HG02623 (cell line): ENCODE results near the gene CIITA.
"Not testable (repeated sequence)": the region's sequence is repeated elsewhere in the genome, so short reads cannot be mapped to it uniquely, and the experiment has no call there.

Experiments used
- ATAC-seq: cut with Tn5 transposase; IDR thresholded peaks from one replicate; pipeline ENCODE4 v1.9.1; 2021; ENCODE audit warnings: moderate library complexity; ENCODE audit not compliant: unreplicated experiment

The CIITA gene

DNA sequence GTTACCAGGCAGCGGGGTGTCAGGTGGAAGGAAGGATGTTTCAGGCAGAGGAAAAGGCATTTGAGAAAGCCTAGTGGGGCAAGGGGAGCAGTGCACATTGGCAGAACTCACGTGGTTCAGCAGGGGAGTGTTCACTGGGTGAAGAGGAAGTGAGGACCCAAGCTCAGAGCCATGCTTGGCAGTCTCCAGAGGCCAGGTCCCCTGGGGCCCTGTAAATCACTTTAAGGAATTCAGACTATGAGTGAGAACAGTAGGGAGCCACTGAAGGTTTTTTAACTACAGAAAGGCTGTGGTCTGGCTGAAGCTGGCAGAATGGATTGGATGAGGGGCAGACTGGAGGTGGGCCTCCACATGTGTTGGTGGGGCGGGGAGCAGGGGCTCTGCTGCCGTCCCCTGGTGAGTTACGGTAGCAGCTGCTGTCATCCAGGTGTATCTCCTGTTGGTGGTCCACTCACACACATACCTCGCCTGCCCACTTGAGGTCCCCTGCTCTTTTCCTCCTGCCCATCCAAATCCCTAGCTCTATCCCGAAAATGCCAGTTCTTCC lies 72.5 kb downstream of the CIITA start:
- peak; percentile 55 for ATAC-seq

DNA sequence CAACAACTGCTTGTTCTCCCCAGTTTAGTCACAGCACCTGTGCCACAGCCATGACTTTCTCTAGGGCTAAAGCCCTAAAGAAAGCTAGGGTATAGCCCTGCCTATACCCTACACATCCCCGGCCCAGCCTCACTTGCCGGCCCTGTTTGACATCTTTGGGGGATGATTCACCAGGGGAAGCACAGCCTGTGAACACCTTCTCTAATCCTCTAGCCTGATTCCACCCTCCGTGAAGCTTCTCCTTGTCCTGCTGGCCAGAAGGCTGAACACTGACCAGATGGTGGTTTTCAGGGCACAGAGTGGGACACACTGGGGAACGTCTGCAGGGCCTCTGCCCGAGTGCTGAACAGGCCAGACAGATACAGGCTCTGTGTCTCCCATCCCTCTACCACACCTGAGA lies 73.4 kb downstream of the CIITA start:
- no peak for ATAC-seq

DNA sequence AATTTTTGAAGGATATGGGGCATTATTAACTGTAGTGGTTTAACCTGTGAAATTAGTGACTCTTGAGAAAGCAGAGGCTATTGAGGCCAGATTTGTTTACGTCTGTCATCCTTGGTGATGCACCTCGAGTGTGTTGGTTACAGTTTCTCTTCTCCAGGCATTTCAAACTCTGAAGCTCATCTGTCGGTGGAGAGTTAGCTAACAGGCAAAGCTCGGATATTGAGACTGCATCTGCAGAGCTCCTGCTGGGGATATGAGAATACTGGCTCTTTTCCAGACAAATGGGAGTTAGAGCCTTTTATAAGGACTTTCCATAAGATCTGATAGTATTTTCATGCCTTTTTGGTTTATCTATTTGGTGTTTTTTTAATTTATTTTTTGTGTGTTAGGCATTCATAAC lies 74.0 kb downstream of the CIITA start:
- ATAC-seq = no peak

DNA sequence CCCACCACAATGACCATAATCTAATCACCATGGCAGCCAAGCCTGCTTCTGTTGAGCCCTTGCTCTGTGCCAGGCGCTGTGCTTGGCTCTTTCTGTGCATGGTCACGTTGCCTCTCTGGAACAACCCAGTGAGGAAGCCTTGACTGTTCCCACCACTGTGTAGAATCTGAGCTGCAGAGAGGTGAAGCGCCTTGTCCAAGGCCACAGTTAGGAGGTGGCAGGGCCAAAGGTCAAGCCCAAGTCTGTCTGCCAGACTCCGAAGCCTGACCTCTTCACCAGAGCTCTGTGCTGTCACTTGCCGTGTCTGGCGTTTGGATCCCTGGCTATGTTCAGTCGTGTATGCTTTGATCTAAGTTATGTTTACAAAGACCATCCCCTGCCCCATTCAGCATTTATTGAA lies 77.9 kb downstream of the CIITA start:
- no peak for ATAC-seq

DNA sequence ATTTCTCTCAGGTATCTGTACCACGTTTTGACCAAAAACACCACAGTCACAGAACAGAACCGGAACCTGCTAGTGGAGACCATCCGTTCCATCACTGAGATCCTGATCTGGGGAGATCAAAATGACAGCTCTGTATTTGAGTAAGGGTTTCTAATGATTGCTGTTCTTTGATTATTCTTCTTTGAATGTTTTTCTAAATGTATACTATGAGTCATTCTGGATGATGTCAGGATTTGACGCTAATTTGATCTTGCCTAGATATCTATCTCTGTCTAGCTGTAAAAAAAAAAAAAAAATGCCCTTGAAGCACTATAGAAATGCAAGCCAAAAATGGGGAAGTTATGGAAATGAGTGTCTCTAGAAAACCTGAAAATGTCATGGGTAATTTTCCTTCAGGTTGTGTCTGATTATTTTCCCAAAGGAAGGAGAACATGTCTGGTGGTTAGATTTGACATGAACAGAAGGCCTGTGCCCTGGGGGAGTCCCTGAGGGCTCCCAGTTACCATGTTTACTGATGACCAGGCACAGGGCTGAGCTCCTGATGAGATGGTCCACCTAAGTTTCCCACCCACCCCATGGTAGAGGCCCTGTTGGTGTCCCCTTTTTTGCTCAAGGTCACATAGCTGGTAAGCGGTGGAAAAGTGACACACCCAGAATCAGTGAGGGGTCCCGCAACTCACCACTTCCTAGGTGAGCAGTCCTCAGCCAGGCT lies 80.9 kb downstream of the CIITA start:
- no peak for ATAC-seq

DNA sequence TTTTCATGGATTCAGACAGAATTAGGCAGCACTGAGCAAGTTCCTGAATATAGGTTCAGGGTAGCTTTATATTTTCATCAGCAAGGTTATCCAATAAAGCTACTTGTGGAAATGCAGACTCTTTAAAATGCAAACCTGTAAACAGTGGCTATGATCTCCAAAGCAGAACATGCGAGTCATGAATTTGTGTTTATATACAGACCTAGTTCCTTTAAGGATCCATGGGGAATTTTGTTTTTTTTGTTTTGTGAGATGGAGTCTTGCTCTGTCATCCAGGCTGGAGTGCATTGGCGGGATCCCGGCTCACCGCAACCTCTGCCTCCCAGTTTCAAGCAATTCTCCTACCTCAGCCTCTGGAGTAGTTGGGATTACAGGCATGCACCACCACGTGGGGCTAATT lies 82.2 kb downstream of the CIITA start:
- no peak for ATAC-seq

DNA sequence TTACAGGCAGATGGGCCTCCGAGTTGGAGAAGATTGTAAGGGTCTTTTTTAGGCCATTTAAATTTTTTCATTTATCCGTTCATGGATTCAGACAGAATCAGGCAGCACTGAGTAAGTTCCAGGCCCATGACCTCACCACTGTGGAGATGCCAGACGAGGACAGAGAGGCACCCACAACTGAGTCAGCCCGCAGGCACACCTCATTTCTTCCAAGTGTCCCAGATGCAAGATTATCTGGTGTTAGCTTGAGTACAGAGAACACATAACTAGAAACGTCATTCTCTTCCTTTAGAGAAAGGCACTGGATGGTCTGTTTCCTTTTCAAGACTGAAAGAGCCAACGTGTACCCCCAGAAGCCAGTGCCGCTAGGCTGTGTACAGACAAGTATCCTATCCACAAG lies 84.2 kb downstream of the CIITA start:
- no peak for ATAC-seq

DNA sequence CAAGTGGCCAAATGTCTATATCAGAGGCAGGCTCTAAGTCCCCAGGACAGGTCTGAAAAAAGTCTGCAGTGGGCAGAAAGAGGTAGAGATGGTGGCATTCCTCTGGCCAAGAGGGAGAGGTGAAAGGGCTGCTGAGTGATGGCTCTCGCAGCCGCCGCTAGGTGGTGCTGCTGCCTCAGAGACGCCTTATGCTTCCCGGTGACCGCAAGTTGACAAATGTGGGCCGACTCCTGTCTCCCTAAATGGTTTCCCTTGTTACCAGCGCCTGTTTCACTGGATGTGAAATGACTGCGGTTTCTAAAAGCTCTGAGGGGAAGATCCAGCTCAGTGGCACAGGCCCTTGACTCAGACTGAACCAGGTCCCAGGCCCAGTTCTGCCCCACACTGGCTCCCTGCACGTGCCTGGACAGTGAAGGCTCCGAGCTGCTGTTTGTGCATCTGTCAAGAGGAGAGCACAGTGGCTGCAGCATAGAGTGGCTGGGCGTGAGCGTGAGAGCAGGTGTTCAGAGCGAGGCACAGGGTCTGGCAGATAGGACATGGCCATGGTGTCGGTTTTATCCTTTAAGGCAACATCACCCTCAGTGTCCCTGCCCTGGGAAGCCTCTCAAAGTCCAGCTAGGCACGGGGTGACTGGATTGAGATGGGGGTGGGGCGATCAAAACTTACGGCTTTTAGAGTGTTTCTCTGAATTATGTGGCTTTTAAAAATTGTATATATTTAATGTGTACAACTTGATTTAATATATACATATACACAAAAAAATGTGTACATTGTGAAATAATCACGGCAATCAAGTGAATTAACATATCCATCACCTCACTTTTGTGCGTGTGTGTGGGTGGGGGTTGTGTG lies 87.3 kb downstream of the CIITA start:
- ATAC-seq = no peak

DNA sequence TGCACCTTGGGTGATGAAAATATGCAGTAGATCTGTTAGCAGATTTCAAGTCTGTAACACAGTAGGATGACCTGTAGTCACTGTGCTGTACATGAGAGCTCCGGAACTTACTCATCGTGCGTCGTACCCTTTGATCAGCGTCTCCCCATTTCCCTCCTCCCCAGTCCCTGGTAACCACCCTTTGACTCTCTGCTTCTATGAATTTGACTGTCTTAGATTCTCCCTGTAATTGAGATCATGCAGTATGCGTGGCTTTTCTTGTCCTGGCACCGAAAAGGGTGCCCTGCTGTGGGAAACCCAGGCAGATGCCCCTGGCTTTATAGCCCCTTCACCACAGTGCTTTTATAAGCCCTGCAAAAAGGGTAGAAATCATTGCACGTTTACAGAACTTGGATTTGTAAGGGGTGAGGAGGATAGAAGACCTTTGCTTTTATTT lies 87.9 kb downstream of the CIITA start:
- ATAC-seq = peak; percentile 44

DNA sequence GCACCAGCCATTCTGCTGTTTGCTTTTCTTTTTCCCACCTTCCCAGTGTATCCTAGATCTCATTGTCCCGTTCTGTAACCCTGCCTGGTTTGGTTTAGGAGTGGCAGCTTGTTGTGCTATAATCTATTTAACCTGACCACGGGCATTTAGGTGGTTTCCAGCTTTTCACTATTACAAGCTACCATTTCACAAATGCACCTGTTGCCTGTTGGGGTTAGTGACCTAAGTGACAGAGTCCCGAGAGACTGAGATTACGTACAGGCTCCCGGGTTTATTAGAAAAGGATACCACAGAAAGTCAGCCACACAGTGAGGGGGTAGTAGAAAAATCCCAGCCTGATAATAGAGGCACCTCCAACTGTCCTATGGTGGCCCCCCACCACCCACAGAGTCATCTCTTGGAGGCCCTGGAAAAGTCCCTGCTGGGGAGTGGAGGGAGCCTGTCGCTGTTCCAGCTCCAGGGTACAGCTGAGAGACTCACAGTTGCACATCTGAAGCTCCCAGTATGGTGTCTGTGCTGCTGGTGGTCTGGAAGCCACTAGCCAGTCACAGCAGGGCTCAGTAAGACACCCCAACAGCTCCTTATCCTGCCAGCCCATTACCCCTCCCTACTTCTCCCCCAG lies 88.5 kb downstream of the CIITA start:
- ATAC-seq = peak; percentile 59

DNA sequence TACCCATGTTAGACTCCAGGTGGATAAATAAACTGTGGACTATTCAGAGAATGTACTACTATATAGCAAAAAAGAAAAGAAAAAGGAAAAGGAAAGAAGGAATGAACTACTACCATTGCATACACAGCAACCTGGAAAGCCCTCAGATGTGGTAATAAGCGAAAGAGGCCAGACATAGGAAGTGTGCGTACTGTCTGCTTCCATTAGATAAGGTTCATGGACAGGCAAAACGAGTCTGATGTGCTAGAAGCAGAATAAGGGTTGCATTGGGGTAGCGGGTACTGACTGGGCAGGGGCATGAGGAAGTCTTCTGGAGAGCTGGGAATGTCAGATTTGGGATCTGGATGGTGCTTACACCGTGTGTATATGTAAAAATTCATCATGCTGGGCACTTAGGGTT lies 89.1 kb downstream of the CIITA start:
- no peak for ATAC-seq

DNA sequence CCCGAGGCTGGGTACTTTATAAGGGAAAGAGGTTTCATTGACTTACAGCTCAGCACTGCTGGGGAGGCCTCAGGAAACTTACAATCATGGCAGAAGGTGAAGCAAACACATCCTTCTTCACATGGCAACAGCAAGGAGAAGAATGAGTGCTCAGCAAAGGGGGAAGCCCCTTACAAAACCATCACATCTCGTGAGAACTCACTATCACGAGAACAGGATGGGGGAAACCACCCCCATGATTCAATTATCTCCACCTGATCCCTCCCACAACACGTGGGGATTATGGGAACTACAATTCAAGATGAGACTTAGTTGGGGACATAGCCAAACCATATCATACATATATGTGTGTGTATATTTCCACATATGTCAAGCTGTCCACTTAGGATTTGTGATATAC lies 89.6 kb downstream of the CIITA start:
- not testable (repeated sequence) for ATAC-seq

DNA sequence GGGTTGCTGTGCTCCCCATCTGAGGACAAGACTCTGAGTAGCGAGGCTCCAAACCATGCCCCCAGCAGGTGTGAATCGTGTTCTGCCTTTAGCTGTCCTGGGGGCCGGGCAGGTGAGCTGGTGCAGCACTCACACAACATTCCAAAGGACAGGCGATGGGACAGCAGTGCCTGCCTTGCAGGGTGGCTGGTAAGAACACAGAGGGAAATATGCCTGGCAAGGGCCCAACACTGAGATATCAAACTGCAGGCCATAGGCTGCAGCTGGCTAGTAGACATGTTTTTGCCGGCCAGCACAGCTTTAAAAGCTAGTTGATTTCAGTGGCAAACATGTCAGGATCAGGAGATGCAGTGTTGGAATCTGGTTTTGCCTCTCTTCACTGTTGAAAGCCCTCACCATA lies 91.0 kb downstream of the CIITA start:
- ATAC-seq = no peak

DNA sequence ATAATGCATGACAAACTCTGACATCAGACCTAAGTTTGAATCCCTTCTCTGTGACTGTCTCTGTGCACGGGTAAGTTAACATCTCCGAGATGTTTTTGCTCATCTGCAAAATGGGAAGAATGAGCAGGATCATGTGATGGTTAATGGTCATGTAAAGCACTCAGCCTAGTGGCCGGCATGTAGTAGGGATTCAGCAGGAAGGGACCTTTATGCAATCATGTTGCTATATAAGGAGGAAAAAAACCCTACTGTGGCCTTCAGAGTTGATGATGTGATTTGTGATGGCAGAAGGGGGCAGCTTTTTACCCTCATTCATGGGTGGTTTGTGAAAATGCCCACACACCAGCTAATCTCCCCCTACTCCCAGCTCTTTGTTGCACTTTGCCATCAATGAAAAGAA lies 91.5 kb downstream of the CIITA start:
- ATAC-seq = no peak

DNA sequence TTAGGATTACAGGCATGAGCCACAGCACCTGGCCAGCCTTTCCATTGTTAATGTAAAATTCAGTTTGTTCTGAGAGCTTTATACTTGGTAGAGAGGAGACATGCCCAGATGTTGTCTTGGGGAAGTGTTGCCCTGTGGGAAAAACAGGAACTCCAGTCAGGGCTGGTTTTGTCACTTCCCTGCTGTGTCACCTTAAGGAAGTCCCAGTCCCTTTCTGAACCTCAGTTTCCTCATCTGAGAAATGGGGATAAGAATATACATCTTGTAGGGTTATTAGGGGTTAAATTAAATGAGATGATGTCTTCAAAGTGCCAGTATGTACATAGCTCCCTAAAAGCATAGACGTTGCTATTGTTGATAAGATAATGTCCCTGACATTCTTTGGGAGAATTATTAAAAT lies 92.6 kb downstream of the CIITA start:
- no peak for ATAC-seq

DNA sequence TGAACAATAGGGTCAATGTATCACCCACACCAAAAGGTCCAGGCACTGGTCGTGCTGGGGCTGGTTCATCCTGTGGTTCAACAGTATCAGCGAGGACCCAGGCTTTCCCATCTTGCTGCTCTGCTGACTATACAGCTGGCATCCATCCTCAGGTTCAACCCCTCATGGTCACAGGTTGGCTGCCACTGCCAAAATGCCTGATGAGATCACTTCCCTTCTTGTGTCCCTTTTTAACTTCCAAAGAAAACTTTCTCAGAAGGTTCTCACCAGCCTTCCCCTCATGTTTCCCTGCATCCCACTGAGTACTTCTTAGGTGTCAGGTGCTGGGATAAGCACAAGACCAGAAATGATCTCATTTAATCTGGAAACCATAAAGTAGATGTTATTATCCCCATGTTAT lies 93.1 kb downstream of the CIITA start:
- ATAC-seq = no peak

DNA sequence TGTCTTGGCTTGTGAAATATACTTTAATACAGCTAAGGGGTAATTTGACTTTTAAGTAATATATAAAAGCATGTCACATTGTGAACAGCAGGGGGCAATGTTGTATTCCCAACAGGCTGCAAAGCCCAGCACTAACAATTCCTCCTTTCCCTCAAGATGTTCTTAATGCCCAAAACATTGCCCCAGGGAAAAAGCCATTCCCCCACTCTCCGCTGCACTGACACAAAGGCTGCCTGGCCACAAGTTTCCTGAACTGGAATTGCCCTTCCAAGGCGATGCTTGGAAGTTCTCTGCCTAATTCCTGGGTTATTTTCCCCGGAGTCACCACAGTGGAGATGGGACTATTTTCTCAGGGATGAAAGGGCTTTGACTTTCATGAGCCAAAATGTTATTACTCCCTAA lies 94.6 kb downstream of the CIITA start:
- ATAC-seq = no peak

DNA sequence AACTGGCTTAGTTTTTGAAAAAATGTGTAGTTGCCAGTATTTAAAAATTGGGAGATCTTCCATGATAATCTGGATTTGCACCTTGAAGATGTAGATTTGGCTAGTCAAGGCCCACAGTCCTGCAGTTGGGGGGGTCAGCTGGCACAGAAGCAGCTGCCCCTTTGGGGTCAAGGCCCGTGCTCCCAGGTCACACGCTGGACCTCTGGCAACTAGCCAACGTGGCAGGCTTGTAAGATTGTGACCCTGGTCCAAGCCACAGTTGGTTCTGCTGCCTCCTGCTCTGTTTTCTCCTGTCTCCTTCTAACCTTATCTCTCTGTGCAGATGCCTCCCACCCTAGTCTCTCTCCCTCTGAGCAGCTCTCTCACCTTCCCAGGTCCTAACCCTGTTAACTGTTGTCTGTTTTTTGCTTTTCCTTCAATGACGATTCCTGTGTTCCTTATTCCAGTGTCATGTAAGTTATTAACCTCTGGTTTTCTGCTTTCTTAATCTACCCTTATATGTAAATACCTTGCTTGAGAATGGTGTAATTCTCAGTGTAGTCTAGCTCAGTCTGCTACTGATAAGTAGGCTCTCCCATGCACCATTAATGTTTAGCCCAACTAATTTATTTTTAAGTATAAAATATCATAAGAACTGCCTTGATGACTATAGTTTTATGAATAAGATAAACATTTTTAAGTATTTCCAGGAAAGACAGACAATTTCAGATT lies 95.3 kb downstream of the CIITA start:
- no peak for ATAC-seq

DNA sequence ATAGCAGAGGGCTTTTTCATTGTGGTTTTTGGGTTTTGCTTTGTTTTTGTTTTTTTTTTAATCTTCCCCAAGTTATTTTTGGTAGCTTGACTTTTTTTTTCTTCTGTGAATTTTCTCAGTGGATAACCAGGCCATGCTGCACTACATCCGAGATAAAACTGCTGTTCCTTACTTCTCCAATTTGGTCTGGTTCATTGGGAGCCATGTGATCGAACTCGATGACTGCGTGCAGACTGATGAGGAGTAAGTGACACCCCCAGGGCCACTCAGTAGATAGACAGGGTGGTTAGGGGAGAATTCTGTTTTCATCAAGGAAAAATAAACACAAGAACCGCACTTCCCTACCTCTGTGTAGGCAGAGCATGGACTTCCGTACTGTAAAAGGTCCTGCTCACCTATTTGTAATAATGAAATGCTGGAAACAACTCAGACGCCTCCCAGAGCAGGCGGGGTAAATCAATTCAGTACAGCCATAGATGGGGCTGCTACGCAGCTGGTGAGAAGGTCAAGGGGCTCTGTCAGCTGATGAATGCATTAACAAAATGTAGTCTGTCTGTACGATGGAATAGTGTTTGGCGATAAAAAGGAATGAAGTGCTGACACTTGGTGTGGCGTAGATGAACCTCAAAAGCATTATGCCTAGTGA lies 95.9 kb downstream of the CIITA start:
- ATAC-seq = no peak

DNA sequence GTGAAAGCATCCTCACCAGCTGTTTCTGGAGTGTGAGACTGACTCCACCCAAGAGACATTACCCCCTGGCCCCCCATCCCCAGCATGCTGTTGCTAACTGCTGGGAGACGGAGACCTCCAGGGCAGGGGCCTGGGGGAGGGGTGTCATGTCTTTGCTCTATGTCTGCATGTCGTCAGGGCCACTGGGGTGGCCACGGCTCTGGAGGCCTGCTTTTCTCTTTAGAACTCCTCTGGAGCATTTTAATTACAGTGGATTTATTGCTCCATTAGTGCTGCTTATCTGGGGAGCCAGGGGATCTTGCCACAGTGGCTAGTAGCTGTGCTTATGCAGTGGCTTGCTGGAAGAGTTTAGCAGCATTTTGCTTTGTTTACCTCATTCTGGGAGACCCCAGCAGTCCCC lies 99.6 kb downstream of the CIITA start:
- no peak for ATAC-seq

DNA sequence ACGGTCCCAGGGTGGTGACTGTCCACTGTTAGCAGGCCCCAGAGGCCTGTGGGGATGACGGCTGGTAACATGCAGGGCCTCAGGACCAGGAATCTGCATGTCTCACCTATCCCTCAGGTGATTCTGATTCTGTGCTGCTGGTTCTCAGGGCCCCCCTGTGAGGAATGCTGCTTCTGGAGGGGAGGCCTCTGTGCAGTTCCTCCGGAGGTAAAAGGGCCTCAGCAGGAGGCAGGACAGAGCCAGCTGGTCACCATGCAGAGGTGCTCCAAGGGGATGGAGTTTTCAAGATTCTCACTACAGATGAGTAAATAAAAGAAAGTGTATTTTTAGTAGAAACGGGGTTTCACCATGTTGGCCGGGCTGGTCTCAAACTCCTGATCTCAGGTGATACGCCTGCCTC lies 101.1 kb downstream of the CIITA start:
- ATAC-seq = no peak
